HTERT RPE-1 (cell line): ENCODE measurements around the gene KCNB1.

Source experiments
- in situ Hi-C: fragments of 300-500 bp; cut with MboI; formaldehyde crosslinking; loops from 4 replicates; pipeline ENCODE4 v1.14.3; 2020; ENCODE audit warnings: low sequenced_read_pairs

The KCNB1 gene

GRCh38 chr20:49360242-49360968 lies 122.1 kb downstream of the KCNB1 start:
- in situ Hi-C loops, result no loop called here

- in situ Hi-C loops, result no loop called here
Observed at GRCh38 chr20:49356676-49357075, 125.8 kb downstream of the KCNB1 start.

GRCh38 chr20:49354673-49355072 lies 127.8 kb downstream of the KCNB1 start:
- in situ Hi-C loops, result no loop called here

GRCh38 chr20:49353348-49353747 lies 129.1 kb downstream of the KCNB1 start:
- in situ Hi-C loops, result no loop called here

- in situ Hi-C loops, result no loop called here
Observed at GRCh38 chr20:49352751-49353150, 129.7 kb downstream of the KCNB1 start.

GRCh38 chr20:49351775-49352174 lies 130.7 kb downstream of the KCNB1 start:
- in situ Hi-C loops, result no loop called here

- in situ Hi-C loops, result no loop called here
Observed at GRCh38 chr20:49349694-49350252, 132.7 kb downstream of the KCNB1 start.

GRCh38 chr20:49349078-49349477 lies 133.4 kb downstream of the KCNB1 start:
- in situ Hi-C loops, result no loop called here

- in situ Hi-C loops, result no loop called here
Observed at GRCh38 chr20:49348563-49348962, 133.9 kb downstream of the KCNB1 start.

GRCh38 chr20:49347156-49347555 lies 135.3 kb downstream of the KCNB1 start:
- in situ Hi-C loops, result no loop called here

- in situ Hi-C loops, result no loop called here
Observed at GRCh38 chr20:49346682-49347081, 135.8 kb downstream of the KCNB1 start.

- in situ Hi-C loops, result no loop called here
Observed at GRCh38 chr20:49345524-49345923, 136.9 kb downstream of the KCNB1 start.

GRCh38 chr20:49344975-49345374 lies 137.5 kb downstream of the KCNB1 start:
- in situ Hi-C loops, result no loop called here

- in situ Hi-C loops, result no loop called here
Observed at GRCh38 chr20:49344140-49344539, 138.3 kb downstream of the KCNB1 start.

- in situ Hi-C loops, result no loop called here
Observed at GRCh38 chr20:49343246-49343645, 139.2 kb downstream of the KCNB1 start.

GRCh38 chr20:49340161-49340966 lies 142.1 kb downstream of the KCNB1 start:
- in situ Hi-C loops, result no loop called here

GRCh38 chr20:49339123-49339522 lies 143.3 kb downstream of the KCNB1 start:
- in situ Hi-C loops, result no loop called here

- in situ Hi-C loops, result no loop called here
Observed at GRCh38 chr20:49338061-49338460, 144.4 kb downstream of the KCNB1 start.

GRCh38 chr20:49337357-49337756 lies 145.1 kb downstream of the KCNB1 start:
- in situ Hi-C loops, result no loop called here

- in situ Hi-C loops, result no loop called here
Observed at GRCh38 chr20:49336786-49337185, 145.7 kb downstream of the KCNB1 start.

GRCh38 chr20:49335476-49335875 lies 147.0 kb downstream of the KCNB1 start:
- in situ Hi-C loops, result no loop called here
